OCI-M2 (cell line): ENCODE data around the gene HOXD12.

Experiments
- DNase-seq: peaks from one replicate; lab custom pipeline; 2025; ENCODE audit not compliant: unreplicated experiment; lab: John Stamatoyannopoulos, UW

HOXD12 gene

DNA sequence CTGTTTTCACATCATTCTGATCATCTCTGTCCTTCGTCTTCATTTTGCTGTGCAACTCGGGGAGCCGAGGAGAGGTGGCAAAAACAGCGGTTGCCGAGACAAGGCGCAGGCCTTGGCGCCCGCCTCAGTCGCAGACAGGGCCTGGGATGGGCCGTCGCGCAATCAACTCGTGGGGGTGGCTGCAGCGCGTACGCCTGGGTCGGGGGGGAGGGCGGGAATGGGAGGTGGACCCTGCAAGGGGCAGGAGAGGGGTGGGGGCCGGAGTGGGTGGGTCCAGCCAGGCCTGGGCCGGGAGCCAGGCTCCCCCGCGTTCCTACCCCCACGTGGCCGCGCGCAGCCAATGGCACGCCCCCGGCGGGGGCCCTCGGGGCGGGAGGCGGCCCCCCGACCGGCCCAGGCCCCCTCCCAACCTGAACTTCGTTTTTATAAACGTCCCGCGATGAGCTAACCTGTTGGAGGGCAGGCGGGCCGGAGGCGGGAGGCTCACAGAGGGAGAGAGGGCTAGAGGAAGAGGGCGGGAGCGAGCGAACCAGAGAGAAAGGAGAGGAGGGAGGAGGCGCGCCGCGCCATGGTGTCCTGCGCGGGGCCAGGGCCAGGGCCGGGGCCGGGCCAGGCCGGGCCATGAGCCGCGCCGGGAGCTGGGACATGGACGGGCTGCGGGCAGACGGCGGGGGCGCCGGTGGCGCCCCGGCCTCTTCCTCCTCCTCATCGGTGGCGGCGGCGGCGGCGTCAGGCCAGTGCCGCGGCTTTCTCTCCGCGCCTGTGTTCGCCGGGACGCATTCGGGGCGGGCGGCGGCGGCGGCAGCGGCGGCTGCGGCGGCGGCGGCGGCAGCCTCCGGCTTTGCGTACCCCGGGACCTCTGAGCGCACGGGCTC lies 7.1 kb upstream of the HOXD12 start, which contains the start of gene HOXD13:
Gene HOXD13 (plus strand): TSS at position 452 of the 875 bp plus-strand sequence. CDS start 170 bp downstream, at position 622.
- no peak for DNase-seq

DNA sequence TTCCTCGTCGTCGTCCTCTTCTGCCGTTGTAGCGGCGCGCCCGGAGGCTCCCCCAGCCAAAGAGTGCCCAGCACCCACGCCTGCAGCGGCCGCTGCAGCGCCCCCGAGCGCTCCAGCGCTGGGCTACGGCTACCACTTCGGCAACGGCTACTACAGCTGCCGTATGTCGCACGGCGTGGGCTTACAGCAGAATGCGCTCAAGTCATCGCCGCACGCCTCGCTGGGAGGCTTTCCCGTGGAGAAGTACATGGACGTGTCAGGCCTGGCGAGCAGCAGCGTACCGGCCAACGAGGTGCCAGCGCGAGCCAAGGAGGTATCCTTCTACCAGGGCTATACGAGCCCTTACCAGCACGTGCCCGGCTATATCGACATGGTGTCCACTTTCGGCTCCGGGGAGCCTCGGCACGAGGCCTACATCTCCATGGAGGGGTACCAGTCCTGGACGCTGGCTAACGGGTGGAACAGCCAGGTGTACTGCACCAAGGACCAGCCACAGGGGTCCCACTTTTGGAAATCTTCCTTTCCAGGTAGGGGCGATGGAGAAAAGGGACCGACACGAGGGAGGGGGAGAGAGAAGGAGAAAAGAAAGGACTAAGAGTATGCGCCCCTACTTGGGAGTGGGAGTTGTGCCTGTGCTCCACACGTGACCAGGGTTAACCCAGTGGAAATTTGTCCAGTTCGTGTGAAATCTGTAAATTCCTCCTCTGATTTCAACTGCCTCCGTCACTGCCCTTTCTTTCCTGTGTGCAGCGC lies 6.3 kb upstream of the HOXD12 start:
- no peak for DNase-seq

GRCh38 chr2:176093898-176094249 lies 5.7 kb upstream of the HOXD12 start:
- no peak for DNase-seq

DNA sequence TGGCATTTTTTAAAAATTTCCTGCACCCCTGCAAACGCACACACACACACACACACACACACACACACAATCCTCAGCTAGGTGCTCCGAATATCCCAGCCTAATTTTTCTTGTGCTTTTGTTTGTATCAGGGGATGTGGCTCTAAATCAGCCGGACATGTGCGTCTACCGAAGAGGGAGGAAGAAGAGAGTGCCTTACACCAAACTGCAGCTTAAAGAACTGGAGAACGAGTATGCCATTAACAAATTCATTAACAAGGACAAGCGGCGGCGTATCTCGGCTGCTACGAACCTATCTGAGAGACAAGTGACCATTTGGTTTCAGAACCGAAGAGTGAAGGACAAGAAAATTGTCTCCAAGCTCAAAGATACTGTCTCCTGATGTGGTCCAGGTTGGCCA lies 5.2 kb upstream of the HOXD12 start:
- no peak for DNase-seq

DNA sequence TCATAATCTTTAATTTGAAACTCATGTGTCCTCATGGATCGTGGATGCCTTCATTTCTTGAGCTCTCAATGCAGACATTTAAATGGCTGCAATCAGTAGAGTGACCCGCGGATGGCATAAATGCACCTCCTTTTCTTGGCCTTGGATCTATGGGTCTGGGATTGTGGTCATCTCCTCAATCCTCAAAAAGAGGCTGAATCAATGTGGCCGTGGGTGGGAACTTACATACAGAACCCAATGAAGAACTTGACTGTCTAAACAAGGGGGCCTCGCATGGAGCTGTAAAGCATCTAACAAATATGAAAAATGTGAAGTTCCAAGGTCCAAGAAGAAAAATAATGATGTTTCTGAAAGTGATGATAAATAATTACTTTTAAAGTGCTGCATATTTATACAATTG lies 4.2 kb upstream of the HOXD12 start:
- no peak for DNase-seq

- DNase-seq, result no peak
Observed at GRCh38 chr2:176096243-176096985, 3.2 kb upstream of the HOXD12 start.

DNA sequence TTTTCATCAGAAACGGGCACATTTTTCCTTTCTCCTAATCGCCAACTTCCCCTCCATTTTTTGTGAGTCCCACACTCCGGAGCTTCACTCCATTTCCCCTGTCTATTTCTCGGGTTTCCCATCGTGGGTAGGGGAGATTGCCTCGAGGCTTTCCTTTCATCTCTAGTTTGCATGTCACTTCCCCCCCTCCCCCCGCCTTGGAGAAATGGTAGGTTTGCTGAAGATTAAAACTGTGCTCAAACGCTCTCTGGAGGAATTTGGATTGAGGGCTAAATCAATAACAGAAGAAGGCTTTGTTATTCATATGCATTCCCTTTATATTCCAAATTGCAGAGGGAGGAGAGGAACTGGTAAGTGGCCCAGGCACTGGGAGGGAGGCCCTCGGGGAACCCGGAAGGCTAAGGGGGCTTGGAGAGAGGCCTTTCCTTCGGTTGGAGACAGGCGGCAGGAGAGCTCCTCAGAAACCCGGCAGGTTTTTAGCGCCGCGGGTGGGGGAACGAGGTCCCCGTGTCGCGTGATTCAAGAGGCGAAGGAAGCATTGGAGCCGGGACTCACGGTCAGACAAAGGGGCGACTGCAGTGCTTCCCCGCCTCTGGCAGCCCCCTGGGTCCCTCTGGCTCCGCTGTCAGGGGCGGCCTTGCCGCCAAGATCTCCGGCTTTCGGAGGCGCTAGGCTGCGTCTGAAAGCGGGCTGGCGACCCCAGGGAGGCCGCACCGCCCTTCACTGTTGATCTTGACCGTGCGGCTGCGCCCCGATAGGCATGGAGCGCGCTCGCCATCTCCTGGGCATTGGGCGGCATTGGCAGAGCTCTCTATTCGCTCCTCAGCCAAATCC lies 2.4 kb upstream of the HOXD12 start:
- peak; percentile 40 for DNase-seq

GRCh38 chr2:176097820-176098365 lies 1.7 kb upstream of the HOXD12 start:
- no peak for DNase-seq

DNA sequence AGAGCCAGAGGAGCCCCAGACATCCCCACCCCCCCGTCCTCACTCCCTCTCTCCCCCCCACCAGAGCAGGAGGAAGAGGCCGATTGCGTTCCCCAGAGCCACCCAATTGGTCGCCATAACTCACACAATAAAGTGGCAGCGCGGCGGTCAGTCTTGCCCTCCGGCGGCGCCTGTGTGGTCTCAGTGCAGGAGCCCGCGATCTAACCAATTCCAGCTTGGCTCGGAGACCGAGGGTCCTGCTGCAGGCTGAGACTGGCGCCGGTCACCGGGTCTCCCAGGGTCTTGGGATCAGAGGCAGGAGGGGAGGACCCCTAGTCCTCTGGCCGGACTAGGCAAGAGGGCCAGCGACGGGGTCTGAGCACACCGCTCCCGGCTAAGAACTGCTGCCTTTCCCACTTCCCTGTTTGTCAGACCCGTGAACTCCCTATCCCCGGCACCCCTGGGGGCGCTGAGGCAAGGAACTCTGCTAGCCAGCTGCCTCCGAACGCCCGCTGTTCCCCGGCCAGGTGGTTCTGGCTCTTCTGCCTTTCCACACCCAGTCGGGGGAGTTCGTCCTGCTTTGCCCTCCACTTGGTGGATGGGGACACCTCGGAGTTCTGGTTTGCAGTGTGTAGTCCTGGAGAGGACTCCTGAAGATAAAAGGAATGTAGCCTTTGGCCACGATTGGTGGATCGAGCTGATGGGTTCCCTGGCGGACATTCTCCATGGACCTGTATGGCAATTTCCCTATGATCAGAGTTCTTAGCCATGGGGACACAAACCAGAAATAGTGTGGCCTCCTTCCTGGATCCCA lies 1.0 kb upstream of the HOXD12 start:
- no peak for DNase-seq

GRCh38 chr2:176099159-176099727 lies 352 bp upstream of the HOXD12 start:
- DNase-seq, result no peak

GRCh38 chr2:176100547-176101140 lies 1.0 kb downstream of the HOXD12 start:
- DNase-seq, result no peak

- DNase-seq, result no peak
Observed at GRCh38 chr2:176101216-176101830, 1.7 kb downstream of the HOXD12 start.

DNA sequence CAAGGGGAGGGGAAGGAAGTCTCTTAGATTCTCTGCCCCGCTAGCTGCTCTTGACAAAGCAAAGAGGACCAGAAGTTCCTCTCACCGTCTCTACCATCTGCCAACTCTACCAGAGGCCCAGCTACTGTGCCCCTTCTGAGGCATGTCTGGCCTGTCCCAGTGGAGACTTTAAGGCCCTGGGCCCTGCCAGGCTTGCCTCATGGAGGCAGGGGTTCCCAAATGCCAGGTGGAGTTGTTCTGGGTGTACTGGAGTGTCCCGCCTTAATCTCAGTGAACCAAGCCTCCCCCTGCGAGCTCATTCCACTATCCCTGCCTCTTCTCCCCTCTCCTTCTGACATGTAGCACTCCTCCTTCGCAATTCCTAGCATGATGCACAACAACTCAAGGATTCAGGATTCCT lies 2.2 kb downstream of the HOXD12 start:
- DNase-seq, result no peak

- DNase-seq, result no peak
Observed at GRCh38 chr2:176102309-176102866, 2.8 kb downstream of the HOXD12 start.

GRCh38 chr2:176103194-176103593 lies 3.6 kb downstream of the HOXD12 start:
- DNase-seq, result no peak

DNA sequence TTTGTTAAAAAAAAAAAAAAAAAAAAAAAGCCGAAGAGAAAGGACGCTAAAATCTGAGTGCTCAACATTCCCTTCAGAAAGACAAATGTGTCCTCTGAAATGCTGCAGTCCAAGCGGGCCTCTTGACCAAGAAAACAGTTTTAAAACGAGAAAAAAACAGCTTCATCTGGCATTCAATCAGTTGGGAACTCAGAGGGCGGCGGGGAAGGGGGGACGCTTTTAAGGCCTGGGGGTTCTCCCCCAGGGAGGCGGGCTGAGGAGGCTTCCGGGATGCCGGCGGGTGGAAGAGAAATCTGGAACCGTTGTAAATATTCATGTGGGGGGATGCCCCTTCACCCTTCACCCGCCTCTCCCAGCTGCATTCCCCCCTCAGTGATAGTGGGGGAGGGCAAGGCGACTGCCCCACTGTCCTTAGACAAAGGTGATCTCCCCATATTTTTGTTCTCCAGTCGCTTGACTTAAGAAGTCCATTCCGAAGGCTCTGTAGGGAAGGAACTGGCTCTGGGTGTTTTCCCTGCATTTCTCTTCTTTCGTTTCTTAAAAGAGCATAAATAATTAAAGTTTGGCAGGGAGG lies 4.2 kb downstream of the HOXD12 start:
- no peak for DNase-seq

DNA sequence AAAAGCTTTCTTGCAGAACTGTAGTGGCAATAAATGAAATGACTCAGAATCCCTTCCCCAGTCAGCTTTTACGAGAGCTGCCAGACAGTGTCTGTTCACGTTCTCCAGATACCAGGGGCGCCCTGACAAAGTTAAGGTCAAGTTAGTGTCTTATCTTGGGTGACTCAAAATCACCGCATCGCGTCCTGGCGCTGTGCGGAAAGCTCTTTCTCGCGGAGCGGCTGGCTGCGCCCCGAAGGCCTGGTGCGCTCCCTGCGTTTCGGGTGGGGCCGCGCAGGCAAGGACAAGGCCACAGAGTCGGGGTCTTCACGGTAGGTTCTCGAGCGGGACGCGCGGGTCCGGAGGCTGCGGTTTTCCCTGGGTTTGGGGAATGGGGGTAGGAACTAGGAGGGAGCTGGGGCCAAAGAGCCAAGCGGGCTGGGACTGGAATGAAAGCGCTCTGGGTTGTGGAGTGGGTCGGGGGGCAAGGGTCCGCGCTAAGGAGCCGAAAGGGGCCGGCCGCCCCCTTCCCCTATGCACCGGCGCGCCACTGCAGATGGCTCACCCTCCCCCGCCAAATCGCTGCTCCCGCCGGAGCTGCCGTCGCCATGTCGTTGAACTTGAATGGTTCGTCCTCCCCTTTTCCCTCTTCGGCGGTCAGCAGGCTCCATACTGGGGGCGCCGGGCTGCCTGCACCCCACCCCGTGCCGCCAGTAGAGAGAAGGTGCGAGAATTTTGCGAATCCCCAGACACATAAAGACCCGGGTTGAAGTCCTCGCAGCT lies 4.9 kb downstream of the HOXD12 start:
- no peak for DNase-seq
